Stimulated activated CD4-positive, alpha-beta T cell treated with anti-CD3 and anti-CD28 coated beads, TNF-alpha, amount 100 ng/mL, for 1 hour (primary cell): ENCODE results near the gene SNX1.
"Not testable (repeated sequence)": the region's sequence is repeated elsewhere in the genome, so short reads cannot be mapped to it uniquely, and the experiment has no call there.

ENCODE experiments used
- DNase-seq, 3 donors: peaks; one replicate each; pipeline ENCODE4 v3.0.0-alpha.2; 2020; ENCODE audit warnings: low read depth in 3 of 3, low spot score in 1 of 3

The SNX1 gene

DNA sequence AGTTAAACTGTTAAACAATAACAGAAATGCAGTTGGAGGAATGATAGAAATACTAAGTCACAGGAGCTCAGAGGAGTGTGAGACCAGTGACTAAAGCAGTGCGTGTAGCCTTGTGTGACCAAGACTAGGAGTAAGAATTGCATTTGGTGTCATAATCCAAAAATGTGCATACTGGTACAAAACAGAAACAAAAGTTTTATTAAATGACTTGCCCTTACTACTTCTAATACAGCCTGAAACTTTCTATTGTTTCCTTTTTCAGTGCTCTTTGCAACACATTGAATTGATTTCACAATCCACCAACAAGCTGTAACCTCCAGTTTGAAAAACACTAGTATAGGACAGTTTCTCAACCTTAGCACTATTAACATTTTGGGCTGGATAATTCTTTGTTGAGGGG is 17.1 kb downstream of the SNX1 start:
- no peak for DNase-seq

DNA sequence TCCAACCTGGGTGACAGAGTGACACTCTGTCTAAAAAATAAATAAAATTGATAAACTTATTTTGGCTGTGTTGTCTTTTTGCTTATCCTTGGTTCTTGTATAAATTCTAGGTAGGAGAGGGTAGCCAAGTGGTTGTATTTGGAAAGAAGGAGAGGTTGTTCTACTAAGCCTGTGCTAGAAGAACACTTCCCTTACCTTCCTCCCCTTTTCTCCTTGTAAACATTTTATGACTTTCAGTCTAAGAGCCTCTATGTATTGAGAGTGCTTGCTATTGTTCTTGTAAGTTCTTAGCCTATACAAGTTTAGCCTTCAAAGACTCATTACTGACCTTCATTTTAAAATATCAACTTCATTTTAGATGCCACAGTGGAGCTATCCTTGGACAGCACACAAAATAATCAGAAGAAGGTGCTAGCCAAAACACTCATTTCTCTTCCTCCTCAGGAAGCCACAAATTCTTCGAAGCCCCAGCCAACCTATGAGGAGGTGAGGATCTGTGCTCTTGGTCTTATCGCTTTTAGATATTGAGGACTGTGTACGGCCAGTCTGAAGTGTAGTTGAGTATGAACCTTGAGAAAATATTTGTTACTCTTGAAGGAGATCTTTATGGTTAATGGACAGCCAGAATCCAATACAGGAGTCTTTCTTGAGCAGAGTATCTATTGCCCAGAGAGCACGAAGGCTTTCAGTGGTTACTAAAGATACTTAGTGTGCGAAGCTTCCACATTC is 22.1 kb downstream of the SNX1 start:
- no peak for DNase-seq

DNA sequence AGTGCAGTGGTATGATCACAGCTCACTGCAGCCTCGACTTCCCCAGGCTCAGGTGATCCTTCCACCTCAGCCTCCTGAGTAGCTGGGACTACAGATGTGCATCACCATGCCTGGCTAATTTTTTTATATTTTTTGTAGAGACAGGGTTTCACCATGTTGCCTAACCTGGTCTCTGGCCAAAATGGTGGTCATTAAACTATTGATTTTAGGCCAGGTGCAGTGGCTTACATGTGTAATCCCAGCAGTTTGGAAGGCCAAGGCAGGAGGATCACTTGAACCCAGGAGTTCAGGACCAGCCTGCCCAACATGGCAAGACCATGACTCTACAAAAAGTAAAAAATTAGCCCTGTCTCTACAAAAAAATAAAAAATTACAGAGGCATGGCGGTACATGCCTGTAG is 24.5 kb downstream of the SNX1 start:
- DNase-seq: not testable (repeated sequence)

DNA sequence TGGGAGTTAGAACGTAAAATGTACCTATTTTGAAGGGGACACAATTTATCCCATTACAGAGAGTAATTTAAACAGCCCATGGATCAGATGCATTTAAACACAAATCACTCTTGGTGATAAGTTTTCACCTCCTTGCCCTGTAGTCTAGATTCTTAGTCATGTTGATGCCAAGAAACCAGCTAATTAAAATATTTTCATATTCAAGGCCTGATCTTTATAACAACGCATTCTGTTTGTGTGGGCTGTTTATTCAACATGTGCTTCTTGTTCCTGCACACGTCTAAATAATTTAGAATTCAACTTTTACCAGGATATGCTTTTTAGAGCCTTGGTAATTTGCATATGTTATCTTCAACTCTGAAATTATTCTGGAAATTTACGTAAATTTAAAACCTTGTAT is 25.8 kb downstream of the SNX1 start:
- DNase-seq: no peak

DNA sequence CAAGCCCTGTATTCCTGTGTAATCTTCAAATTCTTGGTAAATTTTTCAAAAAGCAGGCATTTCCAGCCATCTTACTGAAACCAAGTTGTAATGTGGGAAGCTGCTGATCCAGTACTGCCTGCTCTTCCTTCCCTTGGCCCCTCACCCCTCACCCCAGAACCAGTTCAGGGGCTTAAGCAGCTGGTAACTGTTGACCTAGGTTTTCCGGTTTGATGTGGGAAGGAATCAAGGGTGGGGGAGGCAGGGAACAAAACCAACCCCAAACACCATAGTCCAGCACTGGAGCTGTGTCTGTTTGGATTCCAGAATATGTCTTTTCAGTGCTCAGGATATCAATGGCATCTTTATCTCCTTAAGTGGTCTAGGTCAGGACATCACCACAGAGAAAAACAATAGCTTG is 26.7 kb downstream of the SNX1 start:
- no peak for DNase-seq

DNA sequence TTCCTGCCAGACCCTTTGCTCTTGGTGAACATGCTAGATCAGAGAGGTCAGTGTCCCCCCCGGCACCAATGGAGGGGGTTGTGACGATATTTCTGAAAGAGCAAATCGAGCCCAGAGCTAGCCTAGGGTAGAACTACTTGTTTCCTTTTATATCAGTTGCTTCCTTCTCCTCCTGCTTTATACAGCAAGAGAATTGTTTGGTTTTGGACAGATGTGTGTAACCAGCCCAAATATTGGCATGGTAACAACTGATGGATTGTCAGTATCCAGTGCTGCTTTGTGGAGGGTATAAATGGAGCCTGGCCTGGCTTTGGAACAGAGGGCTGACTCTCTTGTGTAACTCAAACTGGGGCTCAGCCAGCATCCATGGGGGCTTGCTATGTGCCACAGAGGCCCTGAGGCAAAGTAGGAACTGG is 27.2 kb downstream of the SNX1 start:
- DNase-seq: no peak

DNA sequence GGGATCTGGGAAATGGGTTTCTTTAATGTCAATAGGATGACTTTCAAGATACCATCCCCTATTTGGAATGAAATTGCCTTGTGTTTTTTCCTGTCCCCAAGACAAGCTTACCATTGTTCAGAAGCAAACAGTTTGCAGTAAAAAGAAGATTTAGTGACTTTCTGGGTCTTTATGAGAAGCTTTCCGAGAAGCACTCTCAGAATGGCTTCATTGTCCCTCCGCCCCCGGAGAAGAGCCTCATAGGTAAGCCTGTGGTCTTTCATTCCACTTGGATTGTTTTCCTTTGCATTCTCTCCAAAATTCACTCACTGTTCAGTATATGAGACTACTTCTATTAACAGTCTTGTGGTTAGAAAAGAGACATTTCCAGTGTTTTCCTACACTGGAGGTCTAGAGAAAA is 30.2 kb downstream of the SNX1 start:
- DNase-seq: no peak

DNA sequence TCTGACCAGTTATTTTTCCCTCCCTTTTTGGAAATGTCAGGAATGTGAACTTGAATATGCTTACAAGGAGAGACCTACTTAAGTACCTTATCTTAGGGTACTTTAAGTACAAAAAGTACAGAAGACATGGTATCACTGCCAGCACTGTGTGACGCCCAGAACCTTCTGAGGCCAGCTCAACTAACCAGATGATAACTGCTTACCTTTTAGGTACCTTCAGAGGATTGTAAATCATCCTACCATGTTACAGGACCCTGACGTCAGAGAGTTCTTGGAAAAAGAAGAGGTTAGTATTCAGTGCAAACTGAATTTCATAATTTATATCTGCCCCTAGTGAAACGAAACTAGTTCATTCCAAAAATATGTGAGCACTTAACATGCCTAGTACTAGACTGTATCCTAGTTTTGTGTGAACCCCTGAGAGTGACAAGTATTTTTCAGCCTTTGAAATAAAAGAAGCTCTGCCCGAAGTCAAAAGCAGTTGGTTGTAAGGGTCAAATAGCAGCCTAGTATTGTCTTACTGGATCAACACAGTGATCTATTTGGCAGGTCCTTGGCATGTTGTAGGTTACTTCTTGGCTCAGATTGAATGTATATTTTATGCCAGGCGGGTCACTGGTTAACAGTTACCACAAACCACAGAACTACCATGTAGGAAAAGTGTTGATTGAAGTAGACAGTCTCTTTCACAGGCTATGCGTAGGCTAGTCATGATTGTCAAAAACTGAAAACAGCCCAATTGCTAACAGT is 31.9 kb downstream of the SNX1 start:
- DNase-seq: no peak

DNA sequence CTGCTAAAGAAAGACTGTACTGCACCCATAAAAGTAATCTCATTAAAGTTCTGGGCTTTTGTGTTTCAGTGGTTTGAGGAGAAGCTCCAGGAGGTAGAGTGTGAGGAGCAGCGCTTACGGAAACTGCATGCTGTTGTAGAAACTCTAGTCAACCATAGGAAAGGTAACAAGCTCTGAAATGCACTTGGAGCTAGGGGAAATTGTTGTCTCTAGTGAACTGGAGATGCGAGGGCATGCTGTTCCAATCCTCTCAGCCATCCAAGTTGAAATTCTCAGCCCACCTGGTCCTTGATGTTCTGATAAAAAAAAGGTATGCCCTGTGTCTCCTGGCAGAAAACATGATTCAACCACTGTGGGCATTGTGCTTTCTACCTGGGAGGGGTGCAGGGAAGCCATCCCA is 34.4 kb downstream of the SNX1 start:
- DNase-seq: no peak

DNA sequence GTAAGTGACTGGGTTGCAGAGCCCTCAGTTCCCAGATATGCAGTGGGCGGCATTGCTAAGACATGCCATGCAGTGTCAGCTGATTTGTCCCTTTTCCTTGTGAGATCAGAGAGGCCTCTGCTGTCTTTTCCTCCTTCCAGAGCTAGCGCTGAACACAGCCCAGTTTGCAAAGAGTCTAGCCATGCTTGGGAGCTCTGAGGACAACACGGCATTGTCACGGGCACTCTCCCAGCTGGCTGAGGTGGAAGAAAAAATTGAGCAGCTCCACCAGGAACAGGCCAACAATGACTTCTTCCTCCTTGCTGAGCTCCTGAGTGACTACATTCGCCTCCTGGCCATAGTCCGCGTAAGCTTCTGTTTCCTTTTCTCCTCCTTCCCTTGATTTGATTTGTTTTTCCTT is 35.8 kb downstream of the SNX1 start:
- DNase-seq: no peak

DNA sequence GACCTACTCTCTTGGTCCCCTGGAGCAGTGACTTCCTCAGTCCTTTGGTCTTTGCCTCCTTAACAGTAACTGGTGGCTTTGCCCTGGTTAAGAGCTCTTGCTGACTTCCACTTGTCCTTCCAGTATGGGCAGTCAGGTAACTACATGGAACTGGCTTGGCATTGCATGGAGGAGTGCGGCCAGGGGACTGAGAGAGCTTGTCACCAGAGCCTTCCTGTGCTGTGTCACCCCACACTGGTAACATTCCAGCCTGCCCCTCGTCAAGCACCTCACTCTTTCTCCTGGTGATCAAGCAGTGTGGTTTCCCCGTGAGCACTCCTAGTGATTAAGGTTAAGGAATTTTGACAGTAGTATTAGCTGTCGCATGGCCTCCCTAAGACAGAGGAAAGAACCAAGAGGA is 36.4 kb downstream of the SNX1 start:
- no peak for DNase-seq

DNA sequence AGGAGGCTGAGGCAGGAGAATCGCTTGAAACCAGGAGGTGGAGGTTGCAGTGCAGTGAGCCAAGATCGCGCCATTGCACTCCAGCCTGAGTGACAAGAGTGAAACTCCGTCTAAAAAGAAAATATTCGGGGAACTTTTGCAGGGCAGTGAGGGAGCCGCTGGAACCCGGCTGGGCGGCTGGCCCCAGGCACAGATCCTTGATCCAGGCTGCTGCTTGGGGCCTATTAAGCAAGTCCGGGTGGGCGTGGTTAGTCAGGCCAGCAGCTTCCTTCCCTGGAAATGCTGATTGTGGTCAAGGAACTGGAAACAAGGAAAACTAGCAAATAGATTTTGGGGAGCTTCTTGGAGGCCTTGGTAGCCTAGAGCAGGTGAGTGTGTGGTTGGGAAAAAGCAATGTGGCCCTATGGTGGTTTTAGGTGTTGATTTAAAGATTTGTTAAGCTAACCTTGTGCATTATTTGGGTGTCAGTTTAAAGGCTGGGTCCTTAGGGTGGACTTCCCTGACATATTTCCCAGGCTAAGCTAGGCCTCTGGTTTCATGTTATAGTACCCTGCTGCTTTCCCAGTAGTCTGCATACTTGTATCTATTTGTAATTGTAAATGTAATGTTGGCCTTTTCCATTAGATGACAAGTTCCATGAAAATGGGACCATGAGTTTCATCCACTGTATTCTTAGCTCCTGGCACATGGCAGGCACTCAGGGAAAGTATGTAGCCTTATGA is 38.0 kb downstream of the SNX1 start:
- no peak for DNase-seq

DNA sequence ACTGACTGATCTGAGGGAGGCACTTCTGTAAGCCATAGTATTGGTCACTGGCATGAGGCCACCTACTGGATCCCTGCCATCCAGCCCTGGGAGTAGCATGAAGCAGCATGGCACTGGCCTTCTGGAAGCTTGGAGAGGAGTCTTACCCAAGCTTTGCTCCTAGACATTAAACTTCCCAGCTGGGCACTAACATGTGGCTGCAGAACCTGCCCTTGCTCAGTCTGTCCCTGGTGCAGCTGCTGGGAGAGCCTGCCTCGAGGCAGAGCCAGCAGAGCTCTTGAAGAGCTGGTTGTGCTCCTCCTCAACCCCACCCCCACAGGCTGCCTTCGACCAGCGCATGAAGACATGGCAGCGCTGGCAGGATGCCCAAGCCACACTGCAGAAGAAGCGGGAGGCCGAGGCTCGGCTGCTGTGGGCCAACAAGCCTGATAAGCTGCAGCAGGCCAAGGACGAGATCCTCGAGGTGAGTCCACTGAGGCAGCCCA is 38.6 kb downstream of the SNX1 start:
- no peak for DNase-seq

DNA sequence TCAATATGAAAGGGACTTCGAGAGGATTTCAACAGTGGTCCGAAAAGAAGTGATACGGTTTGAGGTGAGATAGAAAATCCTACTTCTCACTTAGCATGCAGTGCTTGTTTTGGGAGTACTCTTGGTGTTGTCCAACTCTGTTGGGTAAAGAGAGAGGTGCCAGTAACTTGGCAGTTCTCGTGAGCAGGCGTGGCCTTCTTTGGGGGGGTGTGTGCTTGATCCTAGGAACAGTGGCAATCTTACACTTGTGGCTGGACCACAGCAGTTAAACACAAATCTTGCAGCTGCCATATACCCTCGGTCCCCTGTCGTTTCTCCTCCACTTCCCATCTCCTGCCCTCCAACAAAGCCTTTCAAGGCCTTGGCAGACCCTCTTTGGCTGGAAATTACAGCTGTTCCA is 40.6 kb downstream of the SNX1 start:
- DNase-seq: no peak

DNA sequence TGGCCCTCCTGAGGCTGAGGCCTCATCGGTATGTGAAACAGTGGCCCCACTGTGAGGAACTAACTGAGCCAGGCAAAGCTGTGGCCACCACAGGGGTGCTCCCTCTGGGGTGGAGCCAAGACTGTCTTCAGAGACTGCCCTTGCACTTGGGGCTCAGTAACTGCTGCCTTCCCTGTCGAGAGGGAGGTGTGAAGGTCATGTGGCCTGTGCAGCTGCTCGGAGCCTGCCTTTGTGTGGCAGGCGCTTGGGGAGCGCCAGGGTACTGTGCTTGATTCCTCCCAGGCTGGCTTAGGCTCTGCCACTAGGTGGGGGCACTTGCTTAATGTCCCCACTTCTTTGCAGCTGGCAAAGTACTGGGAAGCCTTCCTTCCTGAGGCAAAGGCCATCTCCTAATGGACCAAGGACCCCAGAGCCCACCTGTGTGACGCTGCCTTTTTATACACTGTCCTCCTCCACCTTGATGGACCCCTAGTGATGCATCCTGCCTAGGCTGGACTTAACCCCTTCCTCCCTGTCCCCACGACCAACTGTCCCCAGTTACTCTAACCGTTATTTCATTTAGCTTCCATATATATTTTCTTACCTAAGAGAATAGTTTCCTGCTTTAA is 41.5 kb downstream of the SNX1 start:
- no peak for DNase-seq

DNA sequence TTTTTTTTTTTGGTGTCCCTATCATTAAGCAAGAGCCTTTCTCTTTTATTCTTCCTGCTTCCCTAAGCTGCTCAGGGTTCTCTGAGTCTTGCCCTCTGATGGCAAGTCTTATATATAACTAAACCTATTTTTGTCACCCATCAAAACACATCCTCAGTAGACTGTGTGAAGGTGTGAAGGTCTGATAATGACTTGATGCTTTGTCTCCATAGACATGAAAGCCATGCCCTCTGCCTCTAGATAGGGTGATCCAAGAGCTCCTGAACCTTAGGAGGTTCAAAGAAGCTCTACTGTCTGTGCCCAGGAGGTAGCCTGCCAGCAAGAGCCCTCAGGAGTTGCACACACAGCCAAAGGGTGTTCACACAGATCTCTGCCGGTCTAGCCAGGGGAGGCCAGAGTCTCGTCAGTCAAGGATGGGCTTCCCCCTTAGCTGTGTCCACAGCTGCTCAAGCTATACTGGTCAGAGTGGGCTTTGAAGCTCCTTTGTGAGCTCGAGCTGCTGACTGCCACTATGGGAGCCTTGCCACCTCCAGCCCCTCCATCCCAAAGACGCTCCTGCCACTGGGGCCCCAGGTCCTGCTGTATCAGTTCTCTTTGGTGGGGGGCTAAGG is 42.7 kb downstream of the SNX1 start:
- no peak for DNase-seq

DNA sequence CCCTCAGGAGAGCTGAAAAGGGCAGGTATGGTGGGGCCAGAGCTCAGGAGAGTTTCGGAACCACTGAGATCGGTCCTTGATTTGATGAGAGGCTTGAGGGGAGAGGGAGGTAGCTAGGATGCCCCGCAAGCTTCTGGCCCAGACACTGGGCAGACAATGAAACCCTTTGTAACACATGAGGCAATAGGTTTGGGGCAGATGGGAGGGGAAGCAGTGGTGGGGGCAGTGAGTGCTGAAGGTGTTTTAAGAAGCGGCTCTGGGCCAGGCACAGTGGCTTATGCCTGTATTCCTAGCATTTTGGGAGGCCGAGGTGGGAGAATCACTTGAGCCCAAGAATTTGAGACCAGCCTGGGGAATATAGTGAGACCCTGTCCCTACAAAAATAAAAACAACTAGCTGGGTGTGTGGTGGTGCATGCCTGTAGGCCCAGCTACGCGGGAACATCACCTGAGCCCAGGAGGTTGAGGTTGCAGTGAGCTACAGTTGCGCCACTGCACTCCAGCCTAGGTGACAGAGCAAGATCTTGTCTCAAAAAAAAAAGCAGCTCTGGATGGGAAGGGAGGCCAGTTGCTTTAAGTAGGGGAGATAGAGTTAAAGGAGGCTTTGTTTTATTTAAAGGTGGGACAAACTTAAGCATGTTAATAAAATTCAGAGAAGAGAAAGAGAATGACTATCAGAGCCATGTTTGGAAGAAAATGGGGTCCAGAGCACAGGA is 46.2 kb downstream of the SNX1 start:
- DNase-seq: no peak

DNA sequence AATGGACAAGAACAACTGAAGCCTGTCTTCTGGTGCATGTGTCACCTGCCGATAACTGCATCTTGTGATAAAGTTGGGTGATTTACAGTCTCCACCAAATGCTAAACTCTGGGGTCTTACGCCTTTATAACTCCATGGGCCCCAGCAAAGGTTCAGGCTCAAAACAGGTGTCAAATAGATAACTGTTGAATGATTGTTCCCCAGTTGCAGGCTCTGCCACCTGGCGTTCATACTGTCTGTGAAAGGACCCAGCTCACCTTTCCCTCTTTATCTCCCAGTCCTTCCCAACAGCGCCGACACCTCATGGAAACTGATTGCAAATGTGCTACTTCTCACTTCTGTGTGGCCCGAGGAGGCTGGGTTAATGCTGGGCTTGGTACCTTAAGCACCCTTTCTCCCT is 47.5 kb downstream of the SNX1 start:
- DNase-seq: no peak

DNA sequence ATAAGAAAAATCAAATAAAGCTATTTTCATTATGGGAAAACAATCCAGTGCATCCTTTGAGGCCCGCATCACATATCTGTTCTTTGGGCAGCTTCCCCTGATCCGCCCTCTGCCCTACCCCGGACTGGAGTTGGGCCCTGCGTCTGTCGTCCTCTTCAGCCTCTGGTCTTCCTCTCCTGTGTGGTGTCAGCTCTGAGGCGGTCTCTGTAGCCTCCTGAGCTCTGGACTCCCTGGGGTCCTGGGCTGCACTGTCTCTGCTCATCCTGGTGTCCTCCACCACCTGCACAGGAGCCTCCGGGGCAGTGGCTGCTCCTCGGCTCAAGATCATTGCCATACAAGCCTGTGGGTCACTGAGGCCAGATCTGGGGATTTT is 48.4 kb downstream of the SNX1 start:
- no peak for DNase-seq

DNA sequence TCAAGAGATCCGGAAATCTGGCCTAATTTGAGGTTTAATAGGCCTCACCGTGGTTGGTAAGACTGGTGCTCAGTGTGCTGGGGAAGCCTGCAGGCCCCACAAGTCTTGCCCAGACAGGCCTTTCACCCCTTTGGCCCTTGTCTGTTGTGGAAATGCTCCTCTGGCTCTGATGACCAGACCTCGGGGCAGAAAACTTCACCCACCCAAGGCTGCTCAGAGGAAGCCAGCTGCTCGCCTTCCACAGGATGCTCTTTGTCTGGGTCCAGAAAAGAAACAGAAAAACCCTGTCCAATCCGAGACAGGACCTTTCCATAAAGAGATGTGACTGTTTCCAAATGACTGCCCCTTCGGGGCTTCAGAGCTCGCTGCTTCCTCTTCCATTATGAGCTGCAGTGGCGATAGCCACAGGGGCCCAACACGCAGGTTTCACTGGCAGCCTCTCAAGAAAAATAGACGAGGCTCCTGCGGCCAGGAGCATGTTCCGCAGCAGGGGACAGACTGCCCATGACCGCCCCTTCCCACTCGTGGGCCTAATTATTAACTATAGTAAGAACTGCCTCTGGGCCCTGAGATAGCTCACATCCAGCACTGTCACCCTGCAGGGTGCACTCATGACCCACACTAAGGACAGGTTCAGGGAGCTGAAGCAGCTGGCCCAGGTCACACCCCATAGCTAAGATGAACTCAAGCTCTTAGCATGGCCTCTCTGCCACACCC is 48.9 kb downstream of the SNX1 start:
- no peak for DNase-seq
